ENCODE results near the gene DNER. TPM values are rescaled to one million over a fixed set of nuclear protein-coding genes. Genes with fewer than 3 reads are reported as not detected.

DNER gene
- total and polyA plus RNA-seq, 2 donors (not counting 1 experiment from before 2014, with no cell fraction given): not detected

DNA sequence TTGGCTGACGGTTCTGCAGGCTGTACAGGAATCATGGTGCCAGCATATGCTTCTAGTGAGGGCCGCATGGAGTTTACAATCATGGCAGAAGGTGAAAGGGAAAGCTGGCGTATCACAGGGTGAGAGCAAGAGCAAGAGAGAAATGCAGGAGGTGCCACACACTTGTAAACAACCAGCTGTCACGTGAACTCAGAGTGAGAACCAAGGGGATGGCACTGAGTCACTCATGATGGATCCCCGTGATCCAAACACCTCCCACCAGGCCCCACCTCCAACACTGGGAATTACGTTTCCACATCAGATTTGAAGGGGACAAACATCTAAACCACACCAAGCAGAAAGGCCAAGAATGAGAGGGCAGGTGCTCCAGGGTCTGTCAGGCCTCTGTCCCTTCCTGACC is 258.3 kb downstream of the DNER start:
- no peak overlapping the region for H3K27ac Mint-ChIP-seq
- POLR2A ChIA-PET: no interaction called here

DNA sequence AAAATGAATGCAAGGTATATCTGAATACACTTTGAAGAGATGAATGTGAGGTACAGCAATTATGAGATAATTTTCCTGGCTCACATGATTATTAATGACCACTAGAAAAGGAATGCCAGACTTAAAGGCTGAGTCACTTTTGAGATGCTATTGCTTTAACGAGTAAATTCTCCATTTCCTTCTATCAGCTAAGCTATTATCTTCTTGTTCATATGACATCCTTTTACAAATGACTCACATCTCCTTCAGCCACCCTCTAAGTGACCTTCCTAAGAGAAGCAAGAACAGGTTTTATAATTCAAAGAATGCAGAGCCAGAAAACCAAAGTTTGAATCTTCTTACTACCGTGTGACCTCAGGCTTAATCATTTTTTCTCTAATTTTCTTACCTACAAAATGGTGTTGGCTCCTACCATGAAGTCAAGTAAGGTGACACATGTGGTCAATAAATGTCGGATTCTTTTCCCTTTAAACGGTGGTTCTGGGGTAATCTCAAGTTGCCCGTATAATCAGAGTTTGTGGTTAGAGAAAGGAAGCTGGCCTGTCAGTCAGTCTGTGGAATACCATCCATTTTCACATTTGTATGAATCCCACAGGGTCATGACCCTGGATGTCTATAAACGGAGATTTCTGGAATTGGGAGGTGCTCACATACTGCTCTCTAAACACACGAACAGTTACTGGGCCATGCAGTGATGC is 259.3 kb downstream of the DNER start:
- no peak overlapping the region for H2AFZ ChIP-seq (ENCODE audit: insufficient read depth, low read depth, low read length, poor library complexity, severe bottlenecking)
- Mint-ChIP-seq H3K27ac (no peak overlapping the region), H3K4me3 (no peak overlapping the region), H3K9me3 (ENCODE audit: insufficient read depth) (no peaks in the 10 kb centered on the region), H3K4me1 (no peaks in the 10 kb centered on the region), H3K27me3 (peaks cover 11% of the 10 kb centered on the region)
- no peak overlapping the region for H3K4me2 ChIP-seq (replicated peaks; ENCODE audit: low read depth, low read length, poor library complexity, severe bottlenecking)
- H3K9me3 ChIP-seq (ENCODE audit: control extremely low read depth in 1 of 3, control insufficient read depth in 2 of 3, insufficient read depth in 1 of 3, low read length in 2 of 3): no peaks in the 10 kb centered on the region
- H3K9ac ChIP-seq (ENCODE audit: low read length): no peak overlapping the region
- H4K20me1 ChIP-seq (ENCODE audit: control insufficient read depth, insufficient read depth, low read length, poor library complexity, severe bottlenecking): no peaks in the 10 kb centered on the region
- POLR2A ChIA-PET: no interaction called here
- no peaks in the 10 kb centered on the region for H3K27me3 ChIP-seq (replicated peaks in 1 of 4; ENCODE audit: control extremely low read depth in 1 of 4, control insufficient read depth in 3 of 4, insufficient read depth in 4 of 4, low read length in 3 of 4)
- ATAC-seq (ENCODE audit: low read depth) (no peak), DNase-seq (no peak)
- no peaks in the 10 kb centered on the region for H3K36me3 ChIP-seq (replicated peaks in 1 of 2; ENCODE audit: control extremely low read depth in 1 of 2, control insufficient read depth in 1 of 2, extremely low read depth in 1 of 2, insufficient read depth in 2 of 2, low read length in 1 of 2)
- no peaks in the 10 kb centered on the region for H3K4me1 ChIP-seq (ENCODE audit: control insufficient read depth in 2 of 2, insufficient read depth in 2 of 2, low read length in 2 of 2)
- CTCF ChIA-PET: no interaction called here
- 80% methylated on average over 1 of the region's 7 CpGs for WGBS (ENCODE audit: insufficient coverage)
- H3K27ac ChIP-seq (ENCODE audit: low read length in 2 of 2): no peak overlapping the region
- TF ChIP-seq, protein P1, sequence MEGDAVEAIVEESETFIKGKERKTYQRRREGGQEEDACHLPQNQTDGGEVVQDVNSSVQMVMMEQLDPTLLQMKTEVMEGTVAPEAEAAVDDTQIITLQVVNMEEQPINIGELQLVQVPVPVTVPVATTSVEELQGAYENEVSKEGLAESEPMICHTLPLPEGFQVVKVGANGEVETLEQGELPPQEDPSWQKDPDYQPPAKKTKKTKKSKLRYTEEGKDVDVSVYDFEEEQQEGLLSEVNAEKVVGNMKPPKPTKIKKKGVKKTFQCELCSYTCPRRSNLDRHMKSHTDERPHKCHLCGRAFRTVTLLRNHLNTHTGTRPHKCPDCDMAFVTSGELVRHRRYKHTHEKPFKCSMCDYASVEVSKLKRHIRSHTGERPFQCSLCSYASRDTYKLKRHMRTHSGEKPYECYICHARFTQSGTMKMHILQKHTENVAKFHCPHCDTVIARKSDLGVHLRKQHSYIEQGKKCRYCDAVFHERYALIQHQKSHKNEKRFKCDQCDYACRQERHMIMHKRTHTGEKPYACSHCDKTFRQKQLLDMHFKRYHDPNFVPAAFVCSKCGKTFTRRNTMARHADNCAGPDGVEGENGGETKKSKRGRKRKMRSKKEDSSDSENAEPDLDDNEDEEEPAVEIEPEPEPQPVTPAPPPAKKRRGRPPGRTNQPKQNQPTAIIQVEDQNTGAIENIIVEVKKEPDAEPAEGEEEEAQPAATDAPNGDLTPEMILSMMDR (IDR thresholded peaks at IDR 0.05): no peak
- no peak for TF ChIP-seq EZH2 (IDR thresholded peaks at IDR 0.05; ENCODE audit: borderline replicate concordance, insufficient read depth, low read depth, low read length, poor library complexity, severe bottlenecking)
- intact Hi-C loops (cut with micrococcal nuclease): no loop called here
- H3K79me2 ChIP-seq (ENCODE audit: control insufficient read depth, insufficient read depth, low read length): no peaks in the 10 kb centered on the region
- no peak overlapping the region for H3K4me3 ChIP-seq (ENCODE audit: control extremely low read depth in 1 of 5, extremely low read depth in 1 of 5, insufficient read depth in 1 of 5, low read depth in 2 of 5, low read length in 4 of 5)

More for the DNA sequence above, 258.3 kb downstream of the DNER start:
- no peak overlapping the region for H3K4me3 ChIP-seq (ENCODE audit: control extremely low read depth in 1 of 5, extremely low read depth in 1 of 5, insufficient read depth in 1 of 5, low read depth in 2 of 5, low read length in 4 of 5)
- 94% methylated on average over 6 of the region's 6 CpGs for WGBS (ENCODE audit: insufficient coverage)
- no peaks in the 10 kb centered on the region for H3K4me1 ChIP-seq (ENCODE audit: control insufficient read depth in 2 of 2, insufficient read depth in 2 of 2, low read length in 2 of 2)
- H2AFZ ChIP-seq (ENCODE audit: insufficient read depth, low read depth, low read length, poor library complexity, severe bottlenecking): no peak overlapping the region
- H4K20me1 ChIP-seq (ENCODE audit: control insufficient read depth, insufficient read depth, low read length, poor library complexity, severe bottlenecking): no peaks in the 10 kb centered on the region
- H3K9ac ChIP-seq (ENCODE audit: low read length): no peak overlapping the region
- H3K27ac ChIP-seq (ENCODE audit: low read length in 2 of 2): no peak overlapping the region
- Mint-ChIP-seq H3K4me3 (no peak overlapping the region), H3K4me1 (no peaks in the 10 kb centered on the region), H3K9me3 (ENCODE audit: insufficient read depth) (no peaks in the 10 kb centered on the region), H3K27me3 (peaks cover 11% of the 10 kb centered on the region)
- no peak overlapping the region for H3K4me2 ChIP-seq (replicated peaks; ENCODE audit: low read depth, low read length, poor library complexity, severe bottlenecking)
- DNase-seq (no peak), ATAC-seq (ENCODE audit: low read depth) (no peak)
- intact Hi-C loops (cut with micrococcal nuclease): no loop called here
- H3K79me2 ChIP-seq (ENCODE audit: control insufficient read depth, insufficient read depth, low read length): no peaks in the 10 kb centered on the region
- H3K36me3 ChIP-seq (replicated peaks in 1 of 2; ENCODE audit: control extremely low read depth in 1 of 2, control insufficient read depth in 1 of 2, extremely low read depth in 1 of 2, insufficient read depth in 2 of 2, low read length in 1 of 2): no peaks in the 10 kb centered on the region
- no peak for TF ChIP-seq EZH2 (IDR thresholded peaks at IDR 0.05; ENCODE audit: borderline replicate concordance, insufficient read depth, low read depth, low read length, poor library complexity, severe bottlenecking)
- TF ChIP-seq, protein P1 (IDR thresholded peaks at IDR 0.05): no peak
- no peaks in the 10 kb centered on the region for H3K9me3 ChIP-seq (ENCODE audit: control extremely low read depth in 1 of 3, control insufficient read depth in 2 of 3, insufficient read depth in 1 of 3, low read length in 2 of 3)
- H3K27me3 ChIP-seq (replicated peaks in 1 of 4; ENCODE audit: control extremely low read depth in 1 of 4, control insufficient read depth in 3 of 4, insufficient read depth in 4 of 4, low read length in 3 of 4): no peaks in the 10 kb centered on the region
- CTCF ChIA-PET: no interaction called here
